NOMO-1 treated with DMSO at 0.1 percent for 48 hours (cell line): ENCODE data around the gene AQP5.

ENCODE experiments used
- DNase-seq: peaks from one replicate; lab custom pipeline; 2025; ENCODE audit not compliant: unreplicated experiment; lab: John Stamatoyannopoulos, UW

The AQP5 gene

DNA sequence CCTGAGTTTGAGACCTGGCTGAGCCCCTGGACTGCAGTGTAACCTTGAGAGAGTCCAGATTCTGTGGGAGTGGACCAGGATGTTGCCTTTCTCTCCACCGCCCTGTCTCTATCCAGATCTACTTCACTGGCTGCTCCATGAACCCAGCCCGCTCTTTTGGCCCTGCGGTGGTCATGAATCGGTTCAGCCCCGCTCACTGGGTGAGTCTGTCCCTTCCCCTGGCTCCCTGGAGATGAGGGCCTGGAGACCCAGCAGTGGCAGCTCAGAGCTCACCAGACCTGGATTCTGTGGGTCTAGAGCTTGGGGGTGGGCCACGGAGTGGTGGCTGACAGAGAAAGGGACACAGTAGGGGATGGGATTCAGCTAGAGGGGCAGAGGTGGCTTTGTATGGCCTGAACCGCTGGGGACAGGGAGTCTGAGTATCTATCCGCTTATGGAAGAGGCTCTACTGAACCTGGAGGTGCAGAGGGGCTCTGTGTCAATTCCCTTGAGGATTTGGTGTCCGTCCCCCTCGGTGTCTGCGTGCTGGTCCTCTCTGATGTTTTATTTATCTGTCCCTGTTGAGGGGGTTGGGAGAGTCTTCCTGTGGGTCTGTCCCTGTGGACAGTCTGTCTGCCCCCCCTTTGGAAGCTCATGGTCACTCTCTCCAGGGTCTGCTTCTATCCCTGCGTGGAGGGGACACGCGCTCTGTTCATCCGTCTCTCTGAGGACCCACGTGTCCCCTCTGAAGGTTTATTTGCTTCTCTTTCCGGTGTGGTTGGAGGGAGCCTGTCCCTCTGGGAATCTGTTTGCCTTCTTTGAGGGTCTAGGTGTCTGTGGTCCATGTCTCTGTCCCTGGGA, 2.5 kb downstream of the AQP5 start:
- DNase-seq: no peak

DNA sequence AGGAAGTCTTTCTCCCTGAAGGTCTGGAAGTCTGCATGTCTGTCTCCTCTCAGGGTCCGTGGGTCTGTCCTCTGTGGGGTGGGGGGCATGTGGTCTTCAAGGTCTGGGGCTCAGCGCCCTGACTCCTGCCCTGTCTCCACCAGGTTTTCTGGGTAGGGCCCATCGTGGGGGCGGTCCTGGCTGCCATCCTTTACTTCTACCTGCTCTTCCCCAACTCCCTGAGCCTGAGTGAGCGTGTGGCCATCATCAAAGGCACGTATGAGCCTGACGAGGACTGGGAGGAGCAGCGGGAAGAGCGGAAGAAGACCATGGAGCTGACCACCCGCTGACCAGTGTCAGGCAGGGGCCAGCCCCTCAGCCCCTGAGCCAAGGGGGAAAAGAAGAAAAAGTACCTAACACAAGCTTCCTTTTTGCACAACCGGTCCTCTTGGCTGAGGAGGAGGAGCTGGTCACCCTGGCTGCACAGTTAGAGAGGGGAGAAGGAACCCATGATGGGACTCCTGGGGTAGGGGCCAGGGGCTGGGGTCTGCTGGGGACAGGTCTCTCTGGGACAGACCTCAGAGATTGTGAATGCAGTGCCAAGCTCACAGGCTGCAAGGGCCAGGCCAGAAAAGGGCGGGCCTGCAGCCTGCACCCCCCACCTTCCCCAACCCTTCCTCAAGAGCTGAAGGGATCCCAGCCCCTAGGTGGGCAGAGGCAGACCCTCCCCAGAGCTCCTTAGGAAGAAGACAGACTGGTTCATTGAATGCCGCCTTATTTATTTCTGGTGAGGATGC, 3.4 kb downstream of the AQP5 start:
- no peak for DNase-seq

DNA sequence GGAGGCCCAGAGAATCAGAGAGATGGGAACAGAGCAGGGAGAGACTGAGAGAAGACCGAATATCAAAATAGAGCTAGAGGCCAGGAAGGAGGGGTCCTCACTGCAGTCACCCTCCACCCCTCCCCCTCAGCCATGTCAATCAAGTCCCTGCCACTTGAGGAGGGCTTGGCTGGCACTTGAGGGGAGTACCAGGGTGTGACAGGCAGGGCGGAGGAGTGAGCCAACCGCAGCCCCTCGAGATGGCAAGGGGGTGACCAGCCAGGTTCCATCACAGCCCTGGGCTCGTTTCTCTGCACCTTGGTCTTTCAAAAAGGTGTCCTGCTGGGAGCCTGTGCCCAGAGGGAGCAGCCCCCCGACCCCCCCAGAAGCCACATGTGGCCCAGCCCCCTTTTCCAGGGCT, 4.2 kb downstream of the AQP5 start:
- no peak for DNase-seq

DNA sequence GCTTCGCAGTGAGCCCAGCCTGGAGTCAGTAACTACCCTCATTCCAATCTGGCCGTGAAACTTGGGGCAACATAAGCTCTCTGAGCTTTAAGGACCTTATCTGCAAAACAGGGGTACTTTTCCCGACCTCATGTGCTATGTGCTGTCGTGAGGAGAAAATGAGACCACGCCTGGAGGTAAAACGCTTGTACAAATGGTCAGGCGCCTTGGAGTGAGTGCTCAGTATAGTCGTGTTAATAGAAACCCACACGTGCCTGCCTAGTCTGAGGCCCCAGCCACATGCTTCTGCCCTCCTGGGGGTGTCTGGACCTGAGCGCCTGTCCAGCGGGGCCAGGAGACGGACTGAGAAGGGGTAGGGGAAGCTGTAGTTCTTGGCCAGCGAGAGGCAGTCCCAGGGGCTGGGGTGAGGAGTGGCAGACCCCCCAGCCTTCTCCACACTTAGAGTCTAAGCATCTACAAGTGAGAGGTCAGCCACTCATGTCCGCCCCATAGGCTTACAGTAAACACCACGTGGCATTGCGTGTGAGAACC, 4.9 kb downstream of the AQP5 start:
- no peak for DNase-seq

DNA sequence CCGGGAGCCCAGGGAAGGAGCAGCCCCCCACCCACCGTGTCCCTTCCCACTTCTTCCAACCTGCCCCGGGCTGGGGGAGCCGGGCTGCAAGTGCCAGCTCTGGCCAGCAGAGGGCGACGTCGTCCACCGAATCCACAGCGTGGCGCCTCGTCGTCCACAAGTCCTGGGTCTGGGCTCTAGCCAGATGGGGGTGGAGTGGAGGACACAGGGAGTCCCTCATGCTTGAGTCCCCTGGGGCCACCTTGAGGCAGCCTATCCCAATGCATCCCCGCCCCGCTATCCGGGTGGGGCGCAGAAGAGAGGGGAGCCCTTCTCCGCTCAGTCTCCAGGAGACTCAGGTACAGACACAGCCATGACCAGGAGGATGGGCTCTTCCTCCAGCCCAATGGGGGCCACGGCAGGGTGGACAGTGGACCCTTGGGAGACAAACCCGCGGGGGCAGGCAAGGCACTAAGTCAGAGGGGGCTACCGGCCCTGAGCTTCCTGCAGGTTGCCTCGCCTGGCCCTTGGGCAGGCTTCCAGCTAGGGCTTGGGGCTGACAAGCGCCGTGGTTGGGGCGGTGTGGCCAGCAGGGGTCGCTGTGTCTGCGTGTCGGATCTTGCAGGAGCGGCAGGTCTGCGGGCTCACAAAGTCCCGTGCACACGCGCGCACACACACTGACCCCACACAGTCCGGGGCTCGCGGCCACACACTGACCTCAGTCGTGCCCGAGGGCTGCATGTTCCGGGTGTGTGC, 5.5 kb downstream of the AQP5 start:
- peak; percentile 72 for DNase-seq

DNA sequence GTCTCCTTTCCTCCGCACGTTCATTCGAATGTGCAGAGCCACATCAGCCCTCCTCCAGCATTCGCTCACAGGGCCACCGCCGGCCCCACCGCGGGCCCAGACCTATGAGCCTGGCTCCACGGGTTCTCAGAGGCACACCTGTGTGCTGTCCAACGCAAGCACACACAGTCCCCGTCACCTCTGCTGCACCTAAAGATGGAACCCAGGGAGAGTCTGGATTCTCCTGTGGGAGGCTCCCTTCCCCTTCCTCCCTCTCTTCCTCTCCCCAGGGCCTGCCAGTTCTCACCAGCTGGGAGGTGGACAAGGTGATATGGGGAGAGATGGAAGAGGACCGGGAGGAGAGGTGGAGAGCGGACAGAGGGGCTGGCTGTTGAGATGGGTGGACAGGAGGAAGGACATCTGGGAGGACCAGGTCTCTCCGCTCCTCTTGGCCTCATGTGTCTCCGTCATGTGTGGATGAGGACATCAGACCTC, 6.1 kb downstream of the AQP5 start:
- DNase-seq: no peak

DNA sequence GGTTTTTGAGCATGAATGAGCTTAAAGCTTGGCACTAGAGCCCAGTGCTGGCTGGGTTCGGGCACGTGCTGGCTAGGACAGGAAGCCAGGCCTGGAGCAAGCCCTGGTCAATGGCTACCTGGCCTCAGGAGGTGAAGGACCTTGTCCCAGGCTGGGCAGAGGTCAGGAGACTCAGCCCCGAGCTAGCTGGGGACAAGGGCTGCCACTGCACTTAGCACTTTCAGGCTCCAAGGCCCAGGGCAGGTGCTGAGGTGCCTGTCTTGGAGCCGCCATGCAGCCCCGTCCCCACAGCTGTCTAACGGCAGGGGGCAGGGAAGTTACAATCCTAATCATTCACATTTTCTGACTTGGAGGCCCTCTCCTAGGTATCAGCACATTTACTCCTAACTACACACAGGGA, 6.8 kb downstream of the AQP5 start:
- no peak for DNase-seq

DNA sequence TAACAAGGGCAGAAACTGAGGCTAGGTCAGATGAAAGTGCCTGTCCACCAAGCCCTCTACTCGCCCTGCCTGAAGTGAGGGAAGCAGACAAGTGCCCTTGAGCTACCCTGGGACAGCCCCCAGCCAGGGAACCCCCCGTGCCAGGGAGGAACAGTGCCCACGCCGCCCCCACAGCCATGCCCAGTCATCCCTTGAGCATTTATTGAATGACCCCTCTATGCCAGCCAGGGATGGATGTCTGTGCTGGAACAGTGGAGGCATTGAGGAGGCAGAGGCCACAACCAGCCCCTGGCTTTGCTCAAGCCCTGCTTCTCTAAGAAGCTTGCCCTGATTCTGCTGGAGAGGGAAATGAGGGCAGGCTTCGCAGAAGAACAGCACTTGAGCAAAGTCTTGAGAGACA, 7.4 kb downstream of the AQP5 start:
- no peak for DNase-seq

DNA sequence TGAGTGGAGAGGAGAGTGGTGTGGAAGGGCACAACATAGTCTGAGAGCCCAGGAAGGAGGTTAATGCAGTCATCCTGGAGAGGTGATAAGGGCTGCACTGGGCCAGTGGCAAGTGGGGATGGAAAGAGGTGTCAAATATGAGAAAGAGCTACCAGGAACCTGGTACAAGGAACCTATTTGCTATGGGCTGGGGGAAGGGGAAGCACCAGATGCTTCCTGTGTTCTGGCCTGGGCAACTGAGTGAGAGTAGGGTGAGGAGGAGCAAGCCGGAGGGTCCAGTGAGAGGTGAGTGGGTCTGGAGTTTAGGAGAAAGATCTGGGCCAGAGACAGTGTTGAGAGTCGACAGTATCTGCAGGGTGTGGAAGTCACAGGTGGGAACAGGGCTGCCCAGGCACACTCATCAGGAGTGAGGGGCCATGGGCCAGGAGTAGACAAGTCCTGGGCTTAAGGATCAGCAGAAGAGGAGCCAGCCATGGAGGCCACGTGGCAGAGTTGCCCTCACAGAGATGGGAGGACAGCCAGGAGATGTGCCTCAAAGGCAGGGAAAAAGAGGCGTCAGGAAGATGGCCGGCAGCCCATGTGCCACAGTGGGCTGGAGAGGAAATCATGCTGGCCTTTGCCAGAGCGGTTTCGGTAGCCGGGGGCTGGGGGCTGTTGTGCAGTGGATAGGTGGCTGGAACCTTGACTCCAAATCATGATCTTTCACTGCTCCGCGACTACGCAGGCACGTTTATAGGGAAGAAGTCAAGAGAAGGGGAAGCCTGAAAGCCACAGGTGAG, 8.2 kb downstream of the AQP5 start:
- DNase-seq: no peak

DNA sequence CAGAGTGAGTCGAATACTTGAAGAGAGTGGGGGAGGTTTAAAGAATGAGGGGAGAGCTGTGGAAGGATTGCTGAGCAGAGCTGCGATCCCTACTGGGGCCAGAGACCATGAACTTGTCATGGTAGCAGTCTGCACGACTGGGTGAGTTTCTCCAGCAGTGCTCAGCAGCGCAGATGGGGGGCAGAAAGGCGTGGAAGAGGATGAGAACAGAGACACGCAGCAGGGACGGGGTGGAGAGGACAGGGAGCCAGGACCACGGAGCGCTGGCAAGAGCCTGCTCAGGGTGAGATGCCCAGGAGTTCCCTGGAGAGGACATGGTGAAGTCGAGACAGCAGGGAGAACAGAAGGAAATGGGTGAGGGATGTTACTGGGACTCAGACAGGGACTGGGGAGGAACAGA, 9.0 kb downstream of the AQP5 start:
- DNase-seq: no peak

DNA sequence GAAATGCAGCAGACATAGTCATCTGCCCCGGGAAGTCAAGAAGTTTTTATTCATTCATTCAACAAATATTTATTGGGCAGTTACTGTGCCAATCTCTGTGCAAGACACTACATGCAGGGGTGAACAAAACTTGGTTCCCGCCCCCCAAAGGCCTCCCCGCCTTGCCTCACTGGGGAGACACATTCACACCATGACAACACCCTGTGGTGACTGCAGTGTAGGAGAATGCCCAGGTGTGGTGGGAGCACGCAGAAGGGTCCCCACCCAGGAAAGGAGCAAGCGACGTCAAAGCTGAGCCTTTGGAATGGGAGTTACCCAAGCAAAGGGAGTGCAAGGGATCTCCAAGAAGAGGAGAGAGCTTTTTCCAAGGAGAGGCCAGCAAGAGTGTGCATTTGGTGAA, 9.5 kb downstream of the AQP5 start:
- no peak for DNase-seq

DNA sequence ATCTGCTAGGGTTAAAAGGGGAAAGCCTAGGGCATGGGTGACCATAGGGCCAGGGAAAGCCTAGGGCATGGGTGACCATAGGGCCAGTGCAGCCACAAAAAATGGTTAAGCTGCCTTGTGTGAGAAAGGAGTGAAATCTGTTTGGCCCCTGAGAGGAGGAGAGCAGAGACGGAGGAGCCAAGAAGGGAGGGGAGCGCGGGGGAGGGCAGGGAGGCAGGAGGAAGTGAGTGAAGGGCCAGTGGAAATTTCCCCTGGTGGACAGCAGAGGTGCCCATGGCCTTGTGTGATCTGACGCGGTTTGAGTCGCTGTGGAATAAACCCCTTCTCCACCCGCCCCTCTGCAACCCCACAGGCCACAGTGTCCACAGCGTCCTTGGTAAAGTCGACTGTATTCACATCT, 10.5 kb downstream of the AQP5 start:
- DNase-seq: no peak

DNA sequence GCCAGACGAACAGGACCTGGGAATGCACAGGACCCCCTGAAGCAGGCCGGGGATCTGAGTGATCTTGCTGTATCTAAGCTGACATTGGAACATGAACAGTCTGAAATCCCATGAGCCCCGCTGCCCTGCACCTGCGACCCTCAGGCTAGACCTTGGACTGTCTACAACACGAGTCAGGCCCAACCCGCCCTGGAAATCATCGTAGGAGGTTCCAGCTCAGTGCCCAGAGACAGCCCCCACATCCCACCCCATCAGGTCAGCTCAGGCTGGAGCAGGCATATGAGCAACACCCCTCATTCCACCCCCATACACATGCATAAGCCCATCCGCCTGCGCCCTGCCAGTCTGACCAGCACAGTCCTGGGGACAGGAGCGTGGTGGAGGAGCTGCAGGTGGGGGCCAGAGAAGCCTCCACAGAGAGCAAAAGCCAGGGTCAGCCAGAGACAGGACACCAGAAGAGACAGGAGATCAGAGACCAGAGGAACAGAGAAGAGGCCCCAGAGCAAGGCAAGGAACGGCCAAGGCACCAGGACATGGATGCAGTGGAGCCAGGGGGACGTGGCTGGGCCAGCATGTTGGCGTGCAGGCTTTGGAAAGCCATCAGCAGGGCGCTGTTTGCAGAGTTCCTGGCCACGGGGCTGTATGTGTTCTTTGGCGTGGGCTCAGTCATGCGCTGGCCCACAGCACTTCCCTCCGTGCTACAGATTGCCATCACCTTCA, 11.1 kb downstream of the AQP5 start, which contains the start of gene AQP6:
AQP6 (plus strand) TSS at position 307 of the 720 bp plus-strand sequence; CDS start at position 534, 227 bp downstream.
- DNase-seq: no peak

DNA sequence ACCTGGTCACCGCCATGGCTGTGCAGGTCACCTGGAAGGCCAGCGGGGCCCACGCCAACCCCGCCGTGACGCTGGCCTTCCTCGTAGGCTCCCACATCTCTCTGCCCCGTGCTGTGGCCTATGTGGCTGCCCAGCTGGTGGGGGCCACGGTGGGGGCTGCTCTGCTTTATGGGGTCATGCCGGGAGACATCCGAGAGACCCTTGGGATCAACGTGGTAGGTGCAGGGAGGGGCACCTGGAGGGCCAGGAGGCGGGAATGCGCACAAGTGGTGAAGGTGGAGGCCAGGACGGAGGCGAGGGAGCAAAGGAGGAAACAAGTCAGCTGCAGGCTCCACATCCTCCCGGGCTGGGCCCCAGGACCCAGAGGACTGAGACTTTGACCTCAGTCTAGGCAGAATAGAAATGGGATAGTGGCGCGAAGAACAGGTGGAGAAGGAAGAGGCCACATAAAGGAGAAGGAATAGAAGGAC, 11.7 kb downstream of the AQP5 start:
- no peak for DNase-seq

DNA sequence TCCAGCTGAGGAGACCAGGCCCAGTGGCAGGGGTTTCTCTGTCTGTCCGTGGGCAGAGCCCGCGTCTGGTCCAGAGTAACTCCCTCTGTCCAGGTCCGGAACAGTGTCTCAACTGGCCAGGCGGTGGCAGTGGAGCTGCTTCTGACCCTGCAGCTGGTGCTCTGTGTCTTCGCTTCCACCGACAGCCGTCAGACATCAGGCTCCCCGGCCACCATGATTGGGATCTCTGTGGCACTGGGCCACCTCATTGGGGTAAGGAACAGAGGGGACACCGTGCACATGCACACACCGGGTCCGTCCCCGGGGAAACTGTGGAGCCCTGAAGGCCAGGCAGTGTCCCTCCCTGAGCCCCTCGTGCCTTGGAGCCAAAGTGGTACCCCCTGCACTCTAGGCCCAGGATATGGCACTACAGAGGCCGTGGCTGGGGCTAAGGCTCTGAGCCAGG, 12.6 kb downstream of the AQP5 start:
- peak; percentile 4 for DNase-seq

DNA sequence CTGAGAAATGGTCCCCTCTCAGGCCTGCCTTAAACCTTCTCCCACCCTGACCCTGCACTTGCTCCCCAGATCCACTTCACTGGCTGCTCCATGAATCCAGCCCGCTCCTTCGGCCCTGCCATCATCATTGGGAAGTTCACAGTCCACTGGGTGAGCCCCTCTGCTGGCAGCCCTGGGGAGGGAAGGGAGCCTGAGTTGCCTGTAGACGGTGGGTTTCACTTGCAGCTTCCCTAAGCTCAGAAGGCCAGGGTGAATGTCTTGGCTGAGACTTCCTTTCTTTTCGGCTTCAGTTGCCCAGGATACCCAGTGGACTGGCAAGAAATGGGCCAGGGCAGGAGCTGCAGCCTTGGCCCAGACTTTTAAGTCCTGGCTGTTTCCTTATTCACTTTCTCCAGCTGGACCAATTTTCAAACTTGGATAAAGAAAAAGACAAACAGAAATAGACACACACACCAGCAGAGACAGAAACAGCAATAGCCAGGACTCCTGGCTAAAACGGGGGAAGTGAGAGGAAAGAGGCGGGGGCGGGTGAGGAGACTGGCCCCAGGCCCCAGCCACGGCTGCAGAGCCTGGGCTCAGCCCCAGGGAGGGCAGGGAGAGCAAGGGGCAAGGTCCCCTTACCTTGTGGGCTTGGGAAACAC, 13.1 kb downstream of the AQP5 start:
- DNase-seq: no peak

DNA sequence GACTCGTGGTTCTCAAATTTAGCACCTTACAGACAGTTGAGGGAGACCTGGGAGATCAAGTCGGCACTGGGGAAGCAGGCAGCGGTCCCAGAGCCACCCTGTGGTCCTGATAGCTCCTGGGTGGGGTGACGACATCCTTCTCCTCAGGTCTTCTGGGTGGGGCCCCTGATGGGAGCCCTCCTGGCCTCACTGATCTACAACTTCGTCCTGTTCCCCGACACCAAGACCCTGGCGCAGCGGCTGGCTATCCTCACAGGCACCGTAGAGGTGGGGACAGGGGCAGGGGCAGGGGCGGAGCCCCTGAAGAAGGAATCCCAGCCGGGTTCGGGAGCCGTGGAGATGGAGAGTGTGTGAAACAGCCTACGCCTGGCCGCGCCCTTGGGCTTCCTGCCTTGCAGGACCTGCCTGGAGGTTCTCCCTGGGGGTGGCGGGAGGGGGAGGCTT, 13.7 kb downstream of the AQP5 start:
- no peak for DNase-seq

DNA sequence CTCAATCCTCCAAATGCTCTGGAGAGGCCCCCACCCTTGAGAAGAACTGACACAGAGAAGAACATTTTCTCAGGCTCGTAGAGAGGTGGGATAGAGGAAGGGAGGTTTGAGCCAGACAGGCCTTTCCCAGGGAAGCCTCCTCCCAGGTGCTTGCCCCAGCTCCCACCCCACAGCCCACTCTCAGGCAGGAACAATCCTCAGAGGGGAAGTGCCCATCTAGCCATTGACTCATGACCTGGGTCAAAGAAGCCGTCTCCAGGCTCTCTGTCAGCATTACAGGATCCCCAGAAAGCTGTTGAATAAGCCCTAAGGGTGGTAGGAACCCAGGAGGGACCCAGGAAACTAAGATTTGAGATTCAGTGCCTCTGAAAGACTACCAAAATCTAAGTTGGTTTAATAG, 14.9 kb downstream of the AQP5 start:
- DNase-seq: no peak

DNA sequence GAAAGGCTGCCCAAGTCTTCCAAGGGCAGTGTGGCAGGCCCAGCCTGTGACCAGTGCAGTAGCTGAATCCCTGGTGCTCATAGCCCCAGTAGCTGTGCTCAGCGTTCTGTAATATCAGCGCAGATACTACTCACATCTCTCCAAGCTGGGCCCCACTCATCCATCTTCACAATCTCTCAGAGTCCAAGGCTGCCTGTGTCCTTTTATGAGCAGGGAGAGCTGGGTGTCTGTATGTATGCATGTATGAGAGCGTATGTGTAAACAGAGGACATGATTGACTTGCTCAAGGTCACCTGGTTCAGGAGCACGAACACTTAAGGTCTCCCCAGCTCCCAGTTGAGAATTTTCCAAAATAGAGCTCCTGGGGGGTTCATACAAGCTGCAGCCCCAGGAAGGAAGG, 16.5 kb downstream of the AQP5 start:
- DNase-seq: no peak
